Sigmoid colon (tissue), 4 donors: ENCODE results near the gene BICRA.

Experiments used
- CTCF ChIP-seq, 4 experiments: fragments of 450-650 bp in 3 of 4; fragments of 200-600 bp in 1 of 4; IDR thresholded peaks; one replicate each; pipeline ENCODE4 v1.5.1; 2016 to 2019; ENCODE audit warnings: antibody characterized with exemption in 4 of 4, mild to moderate bottlenecking in 3 of 4, moderate library complexity in 2 of 4
- POLR2AphosphoS5 ChIP-seq, 4 donors: sonication (generic); formaldehyde crosslinking; IDR thresholded peaks; one replicate each; pipeline ENCODE4 v1.6.1; 2017; ENCODE audit warnings: antibody characterized with exemption in 4 of 4

- no peak for TF ChIP-seq CTCF (IDR thresholded peaks at IDR 0.05)
- no peak for TF ChIP-seq POLR2AphosphoS5 (IDR thresholded peaks at IDR 0.05)
These were observed 86.8 kb downstream of the BICRA start for GRCh38 chr19:47695533-47696262.
